Measurements from ENCODE around the gene CITED2. TPM values are rescaled to one million over a fixed set of nuclear protein-coding genes. Genes with fewer than 3 reads are reported as not detected.

Gene CITED2
- total and polyA plus RNA-seq, 7 experiments from 2014 or later, result 30.6 to 152 (median 112) TPM

GRCh38 chr6:139355777-139356445, 18.5 kb downstream of the CITED2 start:
- intact Hi-C loops (cut with micrococcal nuclease), result no loop called here
- peaks cover 0 to 12% (median 0%) of the 10 kb centered on the region in 5 donors for H3K36me3 Mint-ChIP-seq
- no peak for DNase-seq
- H3K27me3 ChIP-seq (ENCODE audit: control insufficient read depth in 2 of 2, insufficient read depth in 2 of 2, low read length in 2 of 2), result no peaks in the 10 kb centered on the region
- no peak overlapping the region for H3K27ac Mint-ChIP-seq
- H3K4me1 Mint-ChIP-seq, result peaks cover 0 to 4% (median 0%) of the 10 kb centered on the region in 7 donors
- H3K9me3 Mint-ChIP-seq, result peaks cover 0 to 12% (median 0%) of the 10 kb centered on the region in 11 donors
- no peaks in the 10 kb centered on the region for H3K27me3 Mint-ChIP-seq
- no peak overlapping the region for H3K4me3 Mint-ChIP-seq
- no peaks in the 10 kb centered on the region for H3K36me3 ChIP-seq (ENCODE audit: control insufficient read depth in 2 of 3, insufficient read depth in 3 of 3, low read length in 3 of 3)
- no peaks in the 10 kb centered on the region for H3K9me3 ChIP-seq (ENCODE audit: control insufficient read depth in 2 of 3, low read length in 3 of 3)
- H3K4me3 ChIP-seq (ENCODE audit: low read length), result no peak overlapping the region
- no peak overlapping the region for H3K27ac ChIP-seq (ENCODE audit: low read depth, low read length)
- POLR2A ChIA-PET, result interaction anchor here (0.6 to 1.6 kb wide), 5 partner anchors 10 to 246 kb away, joined by 3 to 6 read pairs (median 3); partner anchors contain the start of genes CITED2 and TXLNB
- CTCF ChIA-PET, result interaction anchor here (0.6 to 1.0 kb wide), 2 partner anchors 31 to 32 kb away, joined by 3 to 4 read pairs; no protein-coding TSS in a partner anchor
- no peak for ATAC-seq
- H3K4me1 ChIP-seq (ENCODE audit: control insufficient read depth in 2 of 2, insufficient read depth in 2 of 2, low read length in 2 of 2), result no peaks in the 10 kb centered on the region

GRCh38 chr6:139355172-139355571, 19.3 kb downstream of the CITED2 start:
- Mint-ChIP-seq H3K27ac (no peak overlapping the region), H3K9me3 (peaks cover 0 to 12% (median 0%) of the 10 kb centered on the region in 11 donors), H3K36me3 (peaks cover 0 to 12% (median 0%) of the 10 kb centered on the region in 5 donors), H3K4me3 (no peak overlapping the region), H3K4me1 (no peaks in the 10 kb centered on the region), H3K27me3 (no peaks in the 10 kb centered on the region)
- H3K36me3 ChIP-seq (ENCODE audit: control insufficient read depth in 2 of 3, insufficient read depth in 3 of 3, low read length in 3 of 3), result no peaks in the 10 kb centered on the region
- POLR2A ChIA-PET, result interaction anchor here (0.6 to 1.6 kb wide), 5 partner anchors 9 to 245 kb away, joined by 3 to 6 read pairs (median 4); partner anchors contain the start of gene TXLNB
- intact Hi-C loops (cut with micrococcal nuclease), result no loop called here
- ATAC-seq, result no peak
- no peak overlapping the region for H3K4me3 ChIP-seq (ENCODE audit: low read length)
- no peaks in the 10 kb centered on the region for H3K27me3 ChIP-seq (ENCODE audit: control insufficient read depth in 2 of 2, insufficient read depth in 2 of 2, low read length in 2 of 2)
- no peaks in the 10 kb centered on the region for H3K9me3 ChIP-seq (ENCODE audit: control insufficient read depth in 2 of 3, low read length in 3 of 3)
- no peak overlapping the region for H3K27ac ChIP-seq (ENCODE audit: low read depth, low read length)
- no peaks in the 10 kb centered on the region for H3K4me1 ChIP-seq (ENCODE audit: control insufficient read depth in 2 of 2, insufficient read depth in 2 of 2, low read length in 2 of 2)
- CTCF ChIA-PET, result interaction anchor here (0.8 to 1.0 kb wide), 3 partner anchors 14 to 136 kb away, joined by 3 to 4 read pairs (median 3); no protein-coding TSS in a partner anchor
- no peak for DNase-seq

GRCh38 chr6:139354189-139354588, 20.3 kb downstream of the CITED2 start:
- Mint-ChIP-seq H3K36me3 (peaks cover 0 to 8% (median 0%) of the 10 kb centered on the region in 5 donors), H3K4me1 (no peaks in the 10 kb centered on the region), H3K4me3 (no peak overlapping the region), H3K27ac (no peak overlapping the region), H3K9me3 (peaks cover 0 to 12% (median 0%) of the 10 kb centered on the region in 11 donors), H3K27me3 (no peaks in the 10 kb centered on the region)
- ATAC-seq (no peak), DNase-seq (no peak)
- no peaks in the 10 kb centered on the region for H3K27me3 ChIP-seq (ENCODE audit: control insufficient read depth in 2 of 2, insufficient read depth in 2 of 2, low read length in 2 of 2)
- ChIA-PET POLR2A (interaction anchor here (0.6 to 1.6 kb wide), 3 partner anchors 62 to 230 kb away, joined by 3 to 6 read pairs (median 3); partner anchors contain the start of gene TXLNB), CTCF (interaction anchor here (0.7 kb wide), 1 partner anchor 386 kb away, joined by 3 read pairs; no protein-coding TSS in a partner anchor)
- no peaks in the 10 kb centered on the region for H3K36me3 ChIP-seq (ENCODE audit: control insufficient read depth in 2 of 3, insufficient read depth in 3 of 3, low read length in 3 of 3)
- no peaks in the 10 kb centered on the region for H3K9me3 ChIP-seq (ENCODE audit: control insufficient read depth in 2 of 3, low read length in 3 of 3)
- intact Hi-C loops (cut with micrococcal nuclease), result no loop called here
- H3K4me1 ChIP-seq (ENCODE audit: control insufficient read depth in 2 of 2, insufficient read depth in 2 of 2, low read length in 2 of 2), result no peaks in the 10 kb centered on the region
- H3K4me3 ChIP-seq (ENCODE audit: low read length), result no peak overlapping the region
- no peak overlapping the region for H3K27ac ChIP-seq (ENCODE audit: low read depth, low read length)

GRCh38 chr6:139349464-139350020, 24.9 kb downstream of the CITED2 start:
- H3K27me3 ChIP-seq (ENCODE audit: control insufficient read depth in 2 of 2, insufficient read depth in 2 of 2, low read length in 2 of 2), result no peaks in the 10 kb centered on the region
- H3K27ac ChIP-seq (ENCODE audit: low read depth, low read length), result no peak overlapping the region
- CTCF ChIA-PET, result no interaction called here
- Mint-ChIP-seq H3K4me1 (peaks cover 0 to 8% (median 5%) of the 10 kb centered on the region in 7 donors), H3K4me3 (no peak overlapping the region), H3K36me3 (no peaks in the 10 kb centered on the region), H3K27ac (peak overlapping the region in 1 of 9 donors; percentile 22), H3K9me3 (peaks cover 0 to 3% (median 0%) of the 10 kb centered on the region in 11 donors), H3K27me3 (no peaks in the 10 kb centered on the region)
- H3K9me3 ChIP-seq (ENCODE audit: control insufficient read depth in 2 of 3, low read length in 3 of 3), result no peaks in the 10 kb centered on the region
- ATAC-seq (no peak), DNase-seq (no peak)
- H3K36me3 ChIP-seq (ENCODE audit: control insufficient read depth in 2 of 3, insufficient read depth in 3 of 3, low read length in 3 of 3), result no peaks in the 10 kb centered on the region
- POLR2A ChIA-PET, result no interaction called here
- intact Hi-C loops (cut with micrococcal nuclease), result no loop called here
- no peak overlapping the region for H3K4me3 ChIP-seq (ENCODE audit: low read length)
- no peaks in the 10 kb centered on the region for H3K4me1 ChIP-seq (ENCODE audit: control insufficient read depth in 2 of 2, insufficient read depth in 2 of 2, low read length in 2 of 2)

GRCh38 chr6:139346392-139346791, 28.1 kb downstream of the CITED2 start:
- peaks cover 0 to 8% (median 3%) of the 10 kb centered on the region in 11 donors for H3K9me3 Mint-ChIP-seq
- no peak overlapping the region for H3K4me3 Mint-ChIP-seq
- no peak for DNase-seq
- peaks cover 0 to 6% (median 0%) of the 10 kb centered on the region in 5 donors for H3K36me3 Mint-ChIP-seq
- no peaks in the 10 kb centered on the region for H3K27me3 Mint-ChIP-seq
- CTCF ChIA-PET, result interaction anchor here (0.7 kb wide), 1 partner anchor 365 kb away, joined by 3 read pairs; no protein-coding TSS in a partner anchor
- H3K27me3 ChIP-seq (ENCODE audit: control insufficient read depth in 2 of 2, insufficient read depth in 2 of 2, low read length in 2 of 2), result no peaks in the 10 kb centered on the region
- peaks cover 5 to 27% (median 20%) of the 10 kb centered on the region in 7 donors for H3K4me1 Mint-ChIP-seq
- no peak overlapping the region for H3K4me3 ChIP-seq (ENCODE audit: low read length)
- H3K27ac Mint-ChIP-seq, result peak overlapping the region in 1 of 9 donors; percentile 14
- intact Hi-C loops (cut with micrococcal nuclease), result no loop called here
- no peaks in the 10 kb centered on the region for H3K9me3 ChIP-seq (ENCODE audit: control insufficient read depth in 2 of 3, low read length in 3 of 3)
- H3K4me1 ChIP-seq (ENCODE audit: control insufficient read depth in 2 of 2, insufficient read depth in 2 of 2, low read length in 2 of 2), result peaks cover 0 to 16% of the 10 kb centered on the region in 2 donors
- ATAC-seq, result no peak
- POLR2A ChIA-PET, result interaction anchor here (0.9 kb wide), 2 partner anchors 9 to 52 kb away, joined by 4 read pairs; no protein-coding TSS in a partner anchor
- H3K36me3 ChIP-seq (ENCODE audit: control insufficient read depth in 2 of 3, insufficient read depth in 3 of 3, low read length in 3 of 3), result no peaks in the 10 kb centered on the region
- no peak overlapping the region for H3K27ac ChIP-seq (ENCODE audit: low read depth, low read length)

- H3K4me3 Mint-ChIP-seq, result peak overlapping the region in 2 of 10 donors; percentile 28 to 30
Observed at GRCh38 chr6:139344186-139344963, 30.1 kb downstream of the CITED2 start.

More at GRCh38 chr6:139344186-139344963, 30.1 kb downstream of the CITED2 start:
- ATAC-seq (no peak), DNase-seq (no peak)
- ChIA-PET POLR2A (interaction anchor here (0.6 to 1.1 kb wide), 6 partner anchors 13 to 734 kb away, joined by 3 to 8 read pairs (median 3); no protein-coding TSS in a partner anchor), CTCF (interaction anchor here (0.6 kb wide), 1 partner anchor 20 kb away, joined by 4 read pairs; no protein-coding TSS in a partner anchor)
- no peak overlapping the region for H3K4me3 ChIP-seq (ENCODE audit: low read length)
- H3K27me3 ChIP-seq (ENCODE audit: control insufficient read depth in 2 of 2, insufficient read depth in 2 of 2, low read length in 2 of 2), result no peaks in the 10 kb centered on the region
- peak overlapping the region in 3 of 9 donors; percentile 4 to 54 (median 43) for H3K27ac Mint-ChIP-seq
- intact Hi-C loops (cut with micrococcal nuclease), result no loop called here
- no peaks in the 10 kb centered on the region for H3K36me3 ChIP-seq (ENCODE audit: control insufficient read depth in 2 of 3, insufficient read depth in 3 of 3, low read length in 3 of 3)
- H3K36me3 Mint-ChIP-seq, result peaks cover 0 to 6% (median 0%) of the 10 kb centered on the region in 5 donors
- H3K4me1 Mint-ChIP-seq, result peaks cover 5 to 27% (median 20%) of the 10 kb centered on the region in 7 donors
- H3K9me3 Mint-ChIP-seq, result peaks cover 0 to 11% (median 3%) of the 10 kb centered on the region in 11 donors
- no peak overlapping the region for H3K27ac ChIP-seq (ENCODE audit: low read depth, low read length)
- no peaks in the 10 kb centered on the region for H3K27me3 Mint-ChIP-seq
- peaks cover 0 to 16% of the 10 kb centered on the region in 2 donors for H3K4me1 ChIP-seq (ENCODE audit: control insufficient read depth in 2 of 2, insufficient read depth in 2 of 2, low read length in 2 of 2)
- no peaks in the 10 kb centered on the region for H3K9me3 ChIP-seq (ENCODE audit: control insufficient read depth in 2 of 3, low read length in 3 of 3)

Measured in naive thymus-derived CD4-positive, alpha-beta T cell (primary cell).